ENCODE data around the gene LIN9. TPM values are rescaled to one million over a fixed set of nuclear protein-coding genes. Genes with fewer than 3 reads are reported as not detected.

Gene LIN9
- total and polyA plus RNA-seq, 2 experiments from 2014 or later = 3.9 to 4.0 TPM

GRCh38 chr1:226187380-226187779 is 121.6 kb downstream of the LIN9 start:
- 67 to 68% methylated on average over 7 of the region's 7 CpGs for WGBS, 2 experiments (ENCODE audit: low coverage in 1 of 2, low lambda C conversion rate in 2 of 2, missing lambda C conversion rate in 2 of 2)
- no peaks in the 10 kb centered on the region for H3K9me3 ChIP-seq (ENCODE audit: low read depth)
- peak overlapping the region; percentile 95 for H3K27ac ChIP-seq
- in situ Hi-C loops (cut with MboI) = no loop called here
- H2AFZ ChIP-seq = peak overlapping the region; percentile 97
- peak overlapping the region; percentile 94 for H3K4me3 ChIP-seq
- TF ChIP-seq EZH2 (IDR thresholded peaks at IDR 0.05; ENCODE audit: insufficient read depth, poor library complexity, severe bottlenecking) (no peak), EZH2phosphoT487 (IDR thresholded peaks at IDR 0.05; ENCODE audit: insufficient read depth, low read depth) (no peak)
- DNase-seq = no peak
- H3K9ac ChIP-seq = peak overlapping the region; percentile 97
- H3K4me2 ChIP-seq (ENCODE audit: unreplicated experiment) = peak overlapping the region; percentile 99
- H3K9me2 ChIP-seq (ENCODE audit: insufficient read depth) = no peaks in the 10 kb centered on the region
- peaks cover 49% of the 10 kb centered on the region for H3K79me2 ChIP-seq (ENCODE audit: insufficient read depth)
- H3K4me1 ChIP-seq (ENCODE audit: insufficient read depth) = peaks cover 21% of the 10 kb centered on the region
- H3F3A ChIP-seq (ENCODE audit: insufficient read depth) = peaks cover 26% of the 10 kb centered on the region
- no peaks in the 10 kb centered on the region for H3K36me3 ChIP-seq (ENCODE audit: low read depth)
- H4K20me1 ChIP-seq (ENCODE audit: insufficient read depth) = peaks cover 8% of the 10 kb centered on the region; the same call in 1 of the 2 replicates
- no peaks in the 10 kb centered on the region for H3K27me3 ChIP-seq (replicated peaks; ENCODE audit: insufficient read depth)

DNA sequence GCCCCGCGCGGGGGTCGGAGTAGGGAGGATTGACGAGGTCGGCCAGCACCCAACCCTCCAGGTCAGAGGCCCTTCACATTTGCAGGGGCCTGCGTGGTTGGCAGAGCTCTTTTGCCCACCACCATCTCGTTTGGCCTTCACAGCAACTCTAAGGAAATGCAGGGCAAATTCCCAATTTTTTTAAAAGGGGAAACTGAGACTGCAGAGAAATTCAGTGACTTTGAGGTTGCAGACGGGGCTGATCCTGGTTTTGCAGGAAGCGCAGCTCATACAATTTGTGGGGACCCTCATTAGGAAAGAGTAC is 122.0 kb downstream of the LIN9 start:
- DNase-seq = no peak
- WGBS, 2 experiments (ENCODE audit: low coverage in 1 of 2, low lambda C conversion rate in 2 of 2, missing lambda C conversion rate in 2 of 2) = 11 to 12% methylated on average over 10 of the region's 10 CpGs
- peak overlapping the region; percentile 99 for H3K4me2 ChIP-seq (ENCODE audit: unreplicated experiment)
- H2AFZ ChIP-seq = peak overlapping the region; percentile 97
- no peaks in the 10 kb centered on the region for H3K9me3 ChIP-seq (ENCODE audit: low read depth)
- peaks cover 8% of the 10 kb centered on the region; the same call in 1 of the 2 replicates for H4K20me1 ChIP-seq (ENCODE audit: insufficient read depth)
- H3K36me3 ChIP-seq (ENCODE audit: low read depth) = no peaks in the 10 kb centered on the region
- peak overlapping the region; percentile 95 for H3K27ac ChIP-seq
- peaks cover 53% of the 10 kb centered on the region for H3K79me2 ChIP-seq (ENCODE audit: insufficient read depth)
- no peak for TF ChIP-seq EZH2phosphoT487 (IDR thresholded peaks at IDR 0.05; ENCODE audit: insufficient read depth, low read depth)
- no peak for TF ChIP-seq EZH2 (IDR thresholded peaks at IDR 0.05; ENCODE audit: insufficient read depth, poor library complexity, severe bottlenecking)
- no peaks in the 10 kb centered on the region for H3K27me3 ChIP-seq (replicated peaks; ENCODE audit: insufficient read depth)
- in situ Hi-C loops (cut with MboI) = no loop called here
- peak overlapping the region; percentile 97 for H3K9ac ChIP-seq
- no peaks in the 10 kb centered on the region for H3K9me2 ChIP-seq (ENCODE audit: insufficient read depth)
- peaks cover 27% of the 10 kb centered on the region for H3F3A ChIP-seq (ENCODE audit: insufficient read depth)
- H3K4me1 ChIP-seq (ENCODE audit: insufficient read depth) = peaks cover 24% of the 10 kb centered on the region
- H3K4me3 ChIP-seq = peak overlapping the region; percentile 94

DNA sequence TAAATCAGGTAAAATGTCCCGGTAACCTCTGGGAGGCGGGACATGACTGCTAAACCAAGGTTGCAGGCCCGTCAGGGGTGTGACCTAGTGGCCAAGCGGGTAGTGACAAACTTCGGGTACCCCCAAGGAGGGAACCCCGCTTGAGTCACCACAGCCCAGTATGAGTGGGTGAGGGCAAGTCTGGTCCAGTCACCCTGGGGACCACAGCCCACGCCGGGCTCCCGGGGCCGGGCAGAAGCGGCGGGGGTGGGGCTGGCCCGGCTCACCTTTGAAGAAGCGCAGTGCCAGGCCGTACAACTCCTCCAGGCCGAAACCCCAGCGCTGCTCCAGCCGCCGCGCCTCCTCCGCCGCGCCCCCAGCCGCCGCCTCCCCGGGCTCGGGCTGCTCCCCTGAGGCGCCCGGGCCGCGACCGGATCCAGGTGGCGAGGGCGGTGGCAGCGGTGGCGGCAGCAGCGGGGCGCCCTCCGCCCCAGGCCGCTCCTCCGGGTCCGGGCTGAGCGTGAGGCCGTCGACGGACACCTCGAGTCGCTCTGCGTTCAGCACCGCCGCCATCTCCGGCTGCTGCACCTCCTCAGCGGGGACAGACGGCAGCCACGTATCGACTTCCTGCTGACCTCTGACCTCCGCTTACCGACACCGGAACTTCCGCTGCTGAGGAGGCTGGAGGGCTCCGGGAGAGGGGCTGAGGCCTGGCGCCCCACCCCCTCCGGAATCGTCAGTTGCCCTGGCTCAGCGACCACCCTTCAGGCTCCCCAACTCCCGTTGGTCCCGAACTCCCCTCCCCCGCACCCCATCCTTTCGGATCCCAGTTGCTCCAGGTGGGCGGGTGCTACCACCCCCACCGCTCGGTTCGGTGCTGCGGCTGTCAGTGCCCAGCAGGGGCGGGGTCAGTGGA is 122.6 kb downstream of the LIN9 start, which contains the start of gene ACBD3:
Gene ACBD3, minus strand, starts transcription at position 618 of the 895 bp plus-strand sequence. Its CDS starts 66 bp downstream, at position 552.
- H3F3A ChIP-seq (ENCODE audit: insufficient read depth) = peaks cover 32% of the 10 kb centered on the region
- peak; percentile 95 for DNase-seq
- peak within 1 kb of the TSS; percentile 99 for H3K4me2 ChIP-seq (ENCODE audit: unreplicated experiment)
- no peaks in the 10 kb centered on the region for H3K9me2 ChIP-seq (ENCODE audit: insufficient read depth)
- TF ChIP-seq EZH2 (IDR thresholded peaks at IDR 0.05; ENCODE audit: insufficient read depth, poor library complexity, severe bottlenecking) (no peak), EZH2phosphoT487 (IDR thresholded peaks at IDR 0.05; ENCODE audit: insufficient read depth, low read depth) (no peak)
- H3K4me3 ChIP-seq = peak within 1 kb of the TSS; percentile 94
- in situ Hi-C loops (cut with MboI) = no loop called here
- H3K27ac ChIP-seq = peak within 1 kb of the TSS; percentile 95
- peaks cover 14% of the 10 kb centered on the region for H4K20me1 ChIP-seq (ENCODE audit: insufficient read depth)
- H3K79me2 ChIP-seq (ENCODE audit: insufficient read depth) = peaks cover 59% of the 10 kb centered on the region
- H3K9me3 ChIP-seq (ENCODE audit: low read depth) = no peaks in the 10 kb centered on the region
- peaks cover 3% of the 10 kb centered on the region; the same call in 1 of the 2 replicates for H3K36me3 ChIP-seq (ENCODE audit: low read depth)
- 1% methylated on average over 38 to 58 of the region's 75 CpGs for WGBS, 2 experiments (ENCODE audit: low coverage in 1 of 2, low lambda C conversion rate in 2 of 2, missing lambda C conversion rate in 2 of 2)
- H2AFZ ChIP-seq = peak within 1 kb of the TSS; percentile 97
- peaks cover 30% of the 10 kb centered on the region for H3K4me1 ChIP-seq (ENCODE audit: insufficient read depth)
- H3K9ac ChIP-seq = peak within 1 kb of the TSS; percentile 97
- no peaks in the 10 kb centered on the region for H3K27me3 ChIP-seq (replicated peaks; ENCODE audit: insufficient read depth)

DNA sequence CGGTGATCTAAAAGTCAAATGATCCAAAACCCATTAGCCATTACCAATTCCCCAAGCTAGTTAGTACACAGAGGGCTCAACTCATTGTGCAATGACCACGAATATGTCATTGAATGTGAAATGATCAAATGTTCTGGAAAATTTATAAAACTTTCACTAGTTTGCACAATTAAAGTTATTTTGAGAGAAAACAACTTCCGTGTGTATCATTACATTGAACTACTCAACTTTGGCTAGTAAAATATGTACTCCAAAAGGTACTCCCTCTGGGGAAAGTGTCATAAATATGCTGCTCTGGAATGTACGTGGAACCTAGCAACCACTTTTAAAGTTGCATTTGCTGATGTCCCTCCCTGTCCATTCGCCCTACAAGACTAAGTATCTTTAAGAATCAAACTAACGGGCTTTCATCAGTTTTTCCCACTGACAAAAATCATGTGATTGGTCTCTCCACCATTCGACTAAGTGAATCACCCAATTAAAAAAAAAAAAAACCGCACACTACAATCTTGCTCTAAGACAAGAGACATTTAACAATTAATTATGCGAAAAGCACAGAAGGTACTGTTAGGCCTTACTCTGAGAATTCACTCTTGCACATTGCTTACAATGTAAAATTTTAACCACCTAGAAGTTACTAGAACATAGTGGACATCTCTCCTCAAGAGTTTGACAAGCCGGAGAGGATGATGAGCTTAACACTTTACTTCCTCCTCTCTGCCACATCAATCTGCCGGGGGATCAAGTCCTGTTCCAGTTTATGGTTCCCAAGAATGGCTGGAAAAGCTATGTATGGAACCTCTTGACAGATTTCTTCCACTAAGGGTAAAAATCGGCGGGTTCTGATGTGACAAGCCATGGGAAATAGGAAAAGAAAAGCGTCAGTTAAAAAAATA is 123.6 kb downstream of the LIN9 start:
- H3F3A ChIP-seq (ENCODE audit: insufficient read depth) = peaks cover 37% of the 10 kb centered on the region
- peak overlapping the region; percentile 97 for H3K9ac ChIP-seq
- peak overlapping the region; percentile 94 for H3K4me3 ChIP-seq
- H2AFZ ChIP-seq = no peak overlapping the region
- TF ChIP-seq EZH2phosphoT487 (IDR thresholded peaks at IDR 0.05; ENCODE audit: insufficient read depth, low read depth) (no peak), EZH2 (IDR thresholded peaks at IDR 0.05; ENCODE audit: insufficient read depth, poor library complexity, severe bottlenecking) (no peak)
- no peaks in the 10 kb centered on the region for H3K9me2 ChIP-seq (ENCODE audit: insufficient read depth)
- 2% methylated on average over 14 of the region's 14 CpGs for WGBS, 2 experiments (ENCODE audit: low coverage in 1 of 2, low lambda C conversion rate in 2 of 2, missing lambda C conversion rate in 2 of 2)
- H3K27me3 ChIP-seq (replicated peaks; ENCODE audit: insufficient read depth) = no peaks in the 10 kb centered on the region
- peaks cover 36% of the 10 kb centered on the region for H3K4me1 ChIP-seq (ENCODE audit: insufficient read depth)
- peak overlapping the region; percentile 99 for H3K4me2 ChIP-seq (ENCODE audit: unreplicated experiment)
- in situ Hi-C loops (cut with MboI) = no loop called here
- peaks cover 69% of the 10 kb centered on the region for H3K79me2 ChIP-seq (ENCODE audit: insufficient read depth)
- H3K27ac ChIP-seq = peak overlapping the region; percentile 95
- no peaks in the 10 kb centered on the region for H3K9me3 ChIP-seq (ENCODE audit: low read depth)
- peaks cover 22% of the 10 kb centered on the region for H4K20me1 ChIP-seq (ENCODE audit: insufficient read depth)
- peaks cover 9% of the 10 kb centered on the region; the same call in 1 of the 2 replicates for H3K36me3 ChIP-seq (ENCODE audit: low read depth)
- peak; percentile 75 for DNase-seq
